ENCODE measurements around the gene CIB4. TPM values are rescaled to one million over a fixed set of nuclear protein-coding genes. Genes with fewer than 3 reads are reported as not detected.

Gene CIB4
- total RNA-seq = not detected in 2 replicates

GRCh38 chr2:26640781-26641564 is at the start of gene CIB4:
CIB4 (minus strand) TSS chr2:26641366; CDS start chr2:26641314, 52 bp downstream.

Other genes starting within 250 kb of the CIB4 start
- gene DRC1, start 239.4 kb downstream of the CIB4 start, total RNA-seq = 0.21 and 0.24 TPM in 2 replicates
- under 0.01 TPM in 1 of 2 replicates, not detected in the other for gene OTOF, start 163.2 kb downstream of the CIB4 start, total RNA-seq
- gene KCNK3, start 51.4 kb upstream of the CIB4 start, total RNA-seq = 4.3 TPM in 1 of 2 replicates, not detected in the other
- 25.6 and 34.5 TPM in 2 replicates for gene SLC35F6, start 122.9 kb upstream of the CIB4 start, total RNA-seq
- 4.8 TPM in 1 of 2 replicates, not detected in the other for gene CENPA, start 144.7 kb upstream of the CIB4 start, total RNA-seq
- gene DPYSL5, start 206.8 kb upstream of the CIB4 start, total RNA-seq = not detected in 2 replicates